MM.1S (cell line): ENCODE results near the gene TULP4.

Source experiments
- DNase-seq: peaks from one replicate; pipeline ENCODE4 v3.0.0-alpha.2; 2015
- H2AFZ ChIP-seq: fragments of 300-600 bp; sonication (generic); 2 replicates; pipeline ENCODE4 v1.6.0; 2016; ENCODE audit warnings: antibody characterized with exemption, low read length
- H3F3A ChIP-seq: fragments of 300-600 bp; sonication (generic); 2 replicates; pipeline ENCODE4 v1.6.1; 2016; ENCODE audit warnings: mild to moderate bottlenecking, antibody characterized with exemption, low read length, moderate library complexity, mixed read lengths; ENCODE audit not compliant: insufficient read depth
- H3K27ac ChIP-seq: fragments of 300-600 bp; sonication (generic); 2 replicates; pipeline ENCODE4 v1.5.1; 2016; ENCODE audit warnings: mild to moderate bottlenecking, low read length
- H3K27me3 ChIP-seq: fragments of 300-600 bp; sonication (generic); replicated peaks from 2 replicates; pipeline ENCODE4 v1.6.0; 2016; ENCODE audit warnings: low read length; ENCODE audit not compliant: insufficient read depth
- H3K36me3 ChIP-seq: fragments of 300-600 bp; sonication (generic); replicated peaks from 2 replicates; pipeline ENCODE4 v1.6.1; 2016; ENCODE audit warnings: mild to moderate bottlenecking, low read length, mixed read lengths; ENCODE audit not compliant: insufficient read depth
- H3K4me1 ChIP-seq: fragments of 300-600 bp; sonication (generic); 2 replicates; pipeline ENCODE4 v1.6.1; 2016; ENCODE audit warnings: low read length, mixed read lengths
- H3K4me2 ChIP-seq: fragments of 300-600 bp; sonication (generic); 2 replicates; pipeline ENCODE4 v1.6.0; 2016; ENCODE audit warnings: low read depth, low read length
- H3K4me3 ChIP-seq: fragments of 300-600 bp; sonication (generic); 2 replicates; pipeline ENCODE4 v1.5.1; 2016; ENCODE audit warnings: low read length, mixed read lengths
- H3K79me2 ChIP-seq: fragments of 300-600 bp; sonication (generic); 2 replicates; pipeline ENCODE4 v1.6.1; 2016; ENCODE audit warnings: mixed run types, low read length, mixed read lengths
- H3K9ac ChIP-seq: fragments of 300-600 bp; sonication (generic); 2 replicates; pipeline ENCODE4 v1.6.1; 2016; ENCODE audit warnings: low read length, mixed read lengths
- H3K9me2 ChIP-seq: fragments of 300-600 bp; sonication (generic); replicated peaks from 2 replicates; pipeline ENCODE4 v1.6.1; 2016; ENCODE audit warnings: mild to moderate bottlenecking, low read length, mixed read lengths; ENCODE audit not compliant: insufficient read depth
- H3K9me3 ChIP-seq: fragments of 300-600 bp; sonication (generic); replicated peaks from 2 replicates; pipeline ENCODE4 v1.6.1; 2016; ENCODE audit warnings: mild to moderate bottlenecking, low read length, mixed read lengths; ENCODE audit not compliant: insufficient read depth
- H4K20me1 ChIP-seq: fragments of 300-600 bp; sonication (generic); 2 replicates; pipeline ENCODE4 v1.6.1; 2016; ENCODE audit warnings: mild to moderate bottlenecking, low read length, moderate library complexity, mixed read lengths; ENCODE audit not compliant: insufficient read depth
- CTCF ChIP-seq: fragments of 300-600 bp; sonication (generic); IDR thresholded peaks from 2 replicates; pipeline ENCODE4 v1.5.1; 2016; ENCODE audit warnings: antibody characterized with exemption, low read length, mixed read lengths
- EZH2 ChIP-seq: fragments of 300-600 bp; sonication (generic); optimal IDR thresholded peaks from 2 replicates; pipeline ENCODE3; 2017; ENCODE audit warnings: low read depth, mild to moderate bottlenecking, antibody characterized with exemption, low read length, mixed read lengths
- EZH2phosphoT487 ChIP-seq: fragments of 300-600 bp; sonication (generic); IDR thresholded peaks from 2 replicates; pipeline ENCODE4 v1.6.1; 2018; ENCODE audit warnings: antibody characterized with exemption, low read length

TULP4 gene

GRCh38 chr6:158499601-158500000 is 187.3 kb downstream of the TULP4 start:
- Histone ChIP-seq H4K20me1 (no peaks in the 10 kb centered on the region), H3K36me3 (no peaks in the 10 kb centered on the region), H3K4me1 (no peaks in the 10 kb centered on the region), H3K27me3 (no peaks in the 10 kb centered on the region), H3F3A (no peaks in the 10 kb centered on the region), H3K9ac (no peak overlapping the region), H3K9me3 (no peaks in the 10 kb centered on the region), H3K79me2 (no peaks in the 10 kb centered on the region), H3K9me2 (no peaks in the 10 kb centered on the region), H2AFZ (no peak overlapping the region), H3K4me3 (no peak overlapping the region), H3K27ac (no peak overlapping the region), H3K4me2 (no peak overlapping the region)
- no peak for DNase-seq
- no peak for TF ChIP-seq EZH2
- TF ChIP-seq EZH2phosphoT487, result no peak
- TF ChIP-seq CTCF, result no peak

- no peaks in the 10 kb centered on the region for H3K9me3 ChIP-seq
- no peaks in the 10 kb centered on the region for H3K9me2 ChIP-seq
- no peak overlapping the region for H3K4me2 ChIP-seq
- H3K27me3 ChIP-seq, result no peaks in the 10 kb centered on the region
- H3K4me3 ChIP-seq, result no peak overlapping the region
- no peak overlapping the region for H3K9ac ChIP-seq
- no peaks in the 10 kb centered on the region for H3K36me3 ChIP-seq
- no peak for TF ChIP-seq EZH2
- no peak for TF ChIP-seq EZH2phosphoT487
- H3K79me2 ChIP-seq, result no peaks in the 10 kb centered on the region
- DNase-seq, result no peak
- no peaks in the 10 kb centered on the region for H3K4me1 ChIP-seq
- no peak overlapping the region for H2AFZ ChIP-seq
- H4K20me1 ChIP-seq, result no peaks in the 10 kb centered on the region
- H3F3A ChIP-seq, result no peaks in the 10 kb centered on the region
- H3K27ac ChIP-seq, result no peak overlapping the region
Measured at GRCh38 chr6:158500016-158500735, 187.9 kb downstream of the TULP4 start.

GRCh38 chr6:158501360-158502262 is 189.3 kb downstream of the TULP4 start:
- H3K36me3 ChIP-seq, result no peaks in the 10 kb centered on the region
- TF ChIP-seq EZH2phosphoT487, result no peak
- no peak for TF ChIP-seq CTCF
- no peak for TF ChIP-seq EZH2
- no peak for DNase-seq

More at GRCh38 chr6:158501360-158502262, 189.3 kb downstream of the TULP4 start:
- Histone ChIP-seq H3K79me2 (no peaks in the 10 kb centered on the region), H4K20me1 (no peaks in the 10 kb centered on the region), H3F3A (no peaks in the 10 kb centered on the region), H3K27me3 (no peaks in the 10 kb centered on the region), H3K4me1 (no peaks in the 10 kb centered on the region), H3K27ac (no peak overlapping the region), H3K4me2 (no peak overlapping the region), H2AFZ (no peak overlapping the region), H3K4me3 (no peak overlapping the region), H3K9ac (no peak overlapping the region), H3K9me2 (no peaks in the 10 kb centered on the region), H3K9me3 (no peaks in the 10 kb centered on the region)
